Uterus (tissue), 4 donors: Measurements from ENCODE around the gene GSTM4. TPM values are rescaled to one million over a fixed set of nuclear protein-coding genes. Genes with fewer than 3 reads are reported as not detected.

Experiments used
- DNase-seq, 2 donors: peaks; one replicate each; pipeline ENCODE4 v3.0.0-alpha.2; 2019 to 2020
- H3K27ac ChIP-seq, 2 donors: fragments of 200-600 bp; sonication (generic); 1 replicate in 1 of 2; 2 replicates in 1 of 2; pipeline ENCODE4 v1.5.1; 2016 to 2018
- H3K27me3 ChIP-seq, 2 donors: fragments of 200-600 bp; sonication (generic); one replicate each; pipeline ENCODE4 v1.5.1; 2018 to 2019; ENCODE audit warnings: control low read depth in 1 of 2
- H3K36me3 ChIP-seq, 2 donors: fragments of 200-600 bp; sonication (generic); one replicate each; pipeline ENCODE4 v1.5.1; 2019; ENCODE audit warnings: control low read depth in 1 of 2
- H3K4me1 ChIP-seq, 2 donors: fragments of 200-600 bp; sonication (generic); one replicate each; pipeline ENCODE4 v1.5.1; 2018 to 2019; ENCODE audit warnings: control low read depth in 1 of 2
- H3K4me3 ChIP-seq, 2 donors: fragments of 200-600 bp; sonication (generic); 1 replicate in 1 of 2; 2 replicates in 1 of 2; pipeline ENCODE4 v1.5.1; 2018 to 2019; ENCODE audit warnings: mild to moderate bottlenecking in 1 of 2
- H3K9me3 ChIP-seq, 2 donors: fragments of 200-600 bp; sonication (generic); one replicate each; pipeline ENCODE4 v1.5.1; 2019; ENCODE audit warnings: control low read depth in 1 of 2
- POLR2A ChIP-seq, 2 donors: fragments of 450-650 bp; IDR thresholded peaks; one replicate each; pipeline ENCODE4 v1.6.1; 2016; ENCODE audit warnings: antibody characterized with exemption in 2 of 2, mild to moderate bottlenecking in 1 of 2, moderate library complexity in 1 of 2
- intact Hi-C: fragments of 100-400 bp; cut with DNase I; formaldehyde crosslinking; loops from one replicate; pipeline ENCODE4 v1.15.1; 2023; ENCODE audit warnings: low total_unique reads
- total RNA-seq, 4 donors: library from RNA; depleted of rRNA in 3 of 4; stranded (reverse); fragments of >200 nt in 3 of 4; gene quantifications; one replicate each; pipeline versions ENCODE4 v1.1.0 to v1.2.4, GENCODE V29; 2014 to 2023
- TF ChIP-seq, protein P1 (sequence below), 4 experiments: fragments of 200-600 bp in 2 of 4; fragments of 450-650 bp in 2 of 4; sonication (generic) in 2 of 4; IDR thresholded peaks; one replicate each; pipeline ENCODE4 v1.5.1; 2016 to 2019; ENCODE audit warnings: antibody characterized with exemption in 4 of 4, mild to moderate bottlenecking in 2 of 4, moderate library complexity in 1 of 4
- donor health status: DM: yes; HTN: yes; CAD: no.

The GSTM4 gene
- total RNA-seq, 4 donors from 2014 or later = 7.6 to 43.5 (median 20.7) TPM

- peaks cover 4 to 6% of the 10 kb centered on the region in 2 donors for H3K4me1 ChIP-seq
- no peak for TF ChIP-seq POLR2A (IDR thresholded peaks at IDR 0.05)
- TF ChIP-seq, protein P1, sequence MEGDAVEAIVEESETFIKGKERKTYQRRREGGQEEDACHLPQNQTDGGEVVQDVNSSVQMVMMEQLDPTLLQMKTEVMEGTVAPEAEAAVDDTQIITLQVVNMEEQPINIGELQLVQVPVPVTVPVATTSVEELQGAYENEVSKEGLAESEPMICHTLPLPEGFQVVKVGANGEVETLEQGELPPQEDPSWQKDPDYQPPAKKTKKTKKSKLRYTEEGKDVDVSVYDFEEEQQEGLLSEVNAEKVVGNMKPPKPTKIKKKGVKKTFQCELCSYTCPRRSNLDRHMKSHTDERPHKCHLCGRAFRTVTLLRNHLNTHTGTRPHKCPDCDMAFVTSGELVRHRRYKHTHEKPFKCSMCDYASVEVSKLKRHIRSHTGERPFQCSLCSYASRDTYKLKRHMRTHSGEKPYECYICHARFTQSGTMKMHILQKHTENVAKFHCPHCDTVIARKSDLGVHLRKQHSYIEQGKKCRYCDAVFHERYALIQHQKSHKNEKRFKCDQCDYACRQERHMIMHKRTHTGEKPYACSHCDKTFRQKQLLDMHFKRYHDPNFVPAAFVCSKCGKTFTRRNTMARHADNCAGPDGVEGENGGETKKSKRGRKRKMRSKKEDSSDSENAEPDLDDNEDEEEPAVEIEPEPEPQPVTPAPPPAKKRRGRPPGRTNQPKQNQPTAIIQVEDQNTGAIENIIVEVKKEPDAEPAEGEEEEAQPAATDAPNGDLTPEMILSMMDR (IDR thresholded peaks at IDR 0.05) = no peak
- no peaks in the 10 kb centered on the region for H3K9me3 ChIP-seq
- no peak for DNase-seq
- H3K4me3 ChIP-seq = no peak overlapping the region
- no peaks in the 10 kb centered on the region for H3K36me3 ChIP-seq
- H3K27ac ChIP-seq = no peak overlapping the region
- no peaks in the 10 kb centered on the region for H3K27me3 ChIP-seq
- intact Hi-C loops = loop anchor here (5.0 to 10.0 kb wide), 2 partner anchors 95 to 132 kb away; partner anchors contain the start of gene GNAI3
Measured at GRCh38 chr1:109639841-109640184, 16.1 kb upstream of the GSTM4 start.

DNA sequence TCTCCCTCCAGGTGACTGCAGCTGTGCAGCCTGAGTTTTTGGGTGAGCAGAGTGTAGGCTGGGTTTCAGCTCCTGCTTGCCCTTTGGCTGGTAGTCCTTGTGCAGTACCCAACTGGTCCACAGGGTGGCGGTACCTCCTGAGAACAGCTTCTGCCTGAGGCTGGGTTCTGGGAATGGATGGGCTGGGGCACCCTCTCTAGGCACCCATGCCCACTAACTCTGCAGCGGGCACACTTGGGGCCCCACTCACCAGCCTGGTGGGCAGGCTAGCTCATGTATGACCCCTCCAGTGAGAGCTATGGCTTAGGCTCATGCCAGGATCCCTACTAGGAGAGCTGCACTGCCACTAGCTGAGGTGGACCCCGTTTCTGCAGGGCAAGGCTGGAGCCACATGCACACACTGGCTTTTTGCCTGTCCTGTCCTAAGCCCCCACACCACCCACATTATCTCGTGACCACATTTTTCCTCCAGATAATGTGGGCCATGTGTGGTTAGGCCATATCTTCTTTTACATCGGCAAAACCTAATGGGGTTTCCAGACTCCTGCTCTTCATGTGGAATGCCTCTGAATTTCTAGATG, 15.5 kb upstream of the GSTM4 start:
- Histone ChIP-seq H3K27ac (no peak overlapping the region), H3K27me3 (no peaks in the 10 kb centered on the region), H3K36me3 (no peaks in the 10 kb centered on the region), H3K9me3 (no peaks in the 10 kb centered on the region), H3K4me3 (no peak overlapping the region), H3K4me1 (peaks cover 4 to 6% of the 10 kb centered on the region in 2 donors)
- no peak for TF ChIP-seq POLR2A (IDR thresholded peaks at IDR 0.05)
- TF ChIP-seq, protein P1 (IDR thresholded peaks at IDR 0.05) = peak; percentile 80 to 94 (median 83)
- intact Hi-C loops = loop anchor here (5.0 kb wide), 1 partner anchor 132 kb away; no protein-coding TSS in a partner anchor
- peak; percentile 78 to 85 for DNase-seq

DNA sequence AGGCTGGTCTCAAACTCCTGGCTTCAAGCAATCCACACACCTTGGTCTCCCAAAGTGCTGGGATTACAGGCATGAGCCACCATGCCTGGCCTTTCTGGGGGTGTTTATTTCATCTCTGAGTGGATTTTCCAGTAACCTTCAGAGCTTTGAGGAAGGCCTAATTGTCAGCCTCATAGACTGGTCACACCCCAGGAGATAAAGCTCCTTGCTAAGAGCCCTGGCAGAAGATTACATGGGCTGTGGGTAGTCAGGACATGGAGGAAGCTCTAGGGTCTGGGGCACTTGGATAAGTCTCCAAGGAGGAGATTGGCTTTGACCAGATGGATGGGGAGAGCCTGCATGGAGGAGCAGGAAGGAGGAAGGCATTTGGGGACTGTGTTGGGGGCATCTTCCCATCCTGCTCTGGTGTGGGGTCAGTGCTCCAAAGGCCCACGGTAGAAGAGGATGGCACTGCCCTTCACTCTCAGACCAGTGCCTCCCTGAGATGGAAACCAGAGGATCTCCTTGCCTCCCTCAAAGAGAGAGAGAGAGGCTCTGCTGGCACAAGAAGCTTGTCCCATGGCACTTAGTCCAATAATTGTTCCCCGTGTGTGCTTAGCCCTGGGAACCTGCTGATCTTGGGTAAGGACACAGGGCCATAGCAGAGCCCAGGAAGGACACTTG, 14.7 kb upstream of the GSTM4 start:
- no peak for DNase-seq
- Histone ChIP-seq H3K27me3 (no peaks in the 10 kb centered on the region), H3K27ac (no peak overlapping the region), H3K9me3 (no peaks in the 10 kb centered on the region), H3K36me3 (no peaks in the 10 kb centered on the region), H3K4me3 (no peak overlapping the region), H3K4me1 (peaks cover 1 to 2% of the 10 kb centered on the region in 2 donors)
- intact Hi-C loops = loop anchor here (5.0 kb wide), 1 partner anchor 131 kb away; no protein-coding TSS in a partner anchor
- no peak for TF ChIP-seq POLR2A (IDR thresholded peaks at IDR 0.05)
- TF ChIP-seq, protein P1 (IDR thresholded peaks at IDR 0.05) = no peak

GRCh38 chr1:109641861-109642260, 14.0 kb upstream of the GSTM4 start:
- DNase-seq = no peak

More at GRCh38 chr1:109641861-109642260, 14.0 kb upstream of the GSTM4 start:
- Histone ChIP-seq H3K4me1 (no peaks in the 10 kb centered on the region), H3K36me3 (no peaks in the 10 kb centered on the region), H3K9me3 (no peaks in the 10 kb centered on the region), H3K4me3 (no peak overlapping the region), H3K27me3 (no peaks in the 10 kb centered on the region), H3K27ac (no peak overlapping the region)
- TF ChIP-seq POLR2A (IDR thresholded peaks at IDR 0.05) = no peak
- TF ChIP-seq, protein P1 (IDR thresholded peaks at IDR 0.05) = no peak
- intact Hi-C loops = loop anchor here (5.0 kb wide), 1 partner anchor 130 kb away; no protein-coding TSS in a partner anchor
